HG03135 (cell line): Measurements from ENCODE around the gene MGAT3.
"Not testable (repeated sequence)": the region's sequence is repeated elsewhere in the genome, so short reads cannot be mapped to it uniquely, and the experiment has no call there.

Experiments used
- ATAC-seq: cut with Tn5 transposase; IDR thresholded peaks from one replicate; pipeline ENCODE4 v1.9.1; 2021; ENCODE audit warnings: mild to moderate bottlenecking, moderate library complexity; ENCODE audit not compliant: unreplicated experiment

MGAT3 gene, protein sequence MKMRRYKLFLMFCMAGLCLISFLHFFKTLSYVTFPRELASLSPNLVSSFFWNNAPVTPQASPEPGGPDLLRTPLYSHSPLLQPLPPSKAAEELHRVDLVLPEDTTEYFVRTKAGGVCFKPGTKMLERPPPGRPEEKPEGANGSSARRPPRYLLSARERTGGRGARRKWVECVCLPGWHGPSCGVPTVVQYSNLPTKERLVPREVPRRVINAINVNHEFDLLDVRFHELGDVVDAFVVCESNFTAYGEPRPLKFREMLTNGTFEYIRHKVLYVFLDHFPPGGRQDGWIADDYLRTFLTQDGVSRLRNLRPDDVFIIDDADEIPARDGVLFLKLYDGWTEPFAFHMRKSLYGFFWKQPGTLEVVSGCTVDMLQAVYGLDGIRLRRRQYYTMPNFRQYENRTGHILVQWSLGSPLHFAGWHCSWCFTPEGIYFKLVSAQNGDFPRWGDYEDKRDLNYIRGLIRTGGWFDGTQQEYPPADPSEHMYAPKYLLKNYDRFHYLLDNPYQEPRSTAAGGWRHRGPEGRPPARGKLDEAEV

DNA sequence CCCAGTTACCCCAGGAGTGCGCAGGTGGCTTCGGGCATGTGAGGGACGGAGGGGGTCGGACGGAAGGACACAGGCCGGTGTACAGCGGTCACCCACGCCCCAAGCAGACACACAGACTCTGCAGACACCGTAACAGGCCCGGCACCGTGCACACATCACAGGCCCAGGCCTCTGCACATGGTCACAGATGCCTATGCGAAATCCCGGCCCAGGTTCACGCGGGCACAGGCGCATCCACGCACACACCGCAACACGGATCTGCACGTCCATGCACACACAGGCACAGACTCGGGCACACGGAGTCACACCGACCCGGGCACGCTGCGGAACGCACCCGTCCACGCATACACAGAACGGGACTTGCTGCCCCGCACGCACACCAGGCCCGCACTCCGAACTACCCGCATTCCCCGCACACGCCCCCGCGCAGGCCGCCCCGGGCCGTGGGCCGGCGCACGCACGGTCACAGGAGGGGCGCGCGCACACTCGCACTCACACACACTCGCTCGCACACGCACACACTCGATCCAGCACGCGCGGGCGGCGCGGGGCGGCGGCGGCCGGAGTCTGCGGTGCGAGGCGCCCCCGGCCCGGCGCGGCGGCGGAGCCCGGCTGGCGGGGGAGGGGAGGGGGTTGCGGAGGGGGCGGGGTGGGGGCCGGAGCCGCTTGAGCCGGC is at the start of gene MGAT3:
MGAT3 (plus strand) TSS at position 491 of the 676 bp plus-strand sequence. CDS start 30,336 bp downstream, outside the sequence.
- ATAC-seq = no peak

DNA sequence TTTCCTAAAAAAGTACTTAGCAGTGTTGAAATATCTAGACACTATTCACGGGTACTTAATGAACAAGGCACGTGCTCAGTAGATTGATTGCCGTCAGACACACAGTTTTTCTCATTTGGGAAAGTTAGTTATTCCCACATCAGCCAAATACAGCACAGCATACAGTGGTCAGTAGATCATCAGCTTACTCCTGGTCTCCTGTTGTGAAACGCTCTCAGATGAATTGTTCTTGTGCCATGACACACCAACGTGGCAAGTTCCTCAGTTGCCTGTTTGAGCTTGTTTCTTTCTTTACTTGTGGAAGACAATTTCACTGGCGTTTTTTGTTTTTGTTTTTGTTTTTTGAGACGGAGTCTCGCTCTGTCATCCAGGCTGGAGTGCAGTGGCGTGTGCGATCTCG is 48.6 kb upstream of the MGAT3 start:
- ATAC-seq = no peak

DNA sequence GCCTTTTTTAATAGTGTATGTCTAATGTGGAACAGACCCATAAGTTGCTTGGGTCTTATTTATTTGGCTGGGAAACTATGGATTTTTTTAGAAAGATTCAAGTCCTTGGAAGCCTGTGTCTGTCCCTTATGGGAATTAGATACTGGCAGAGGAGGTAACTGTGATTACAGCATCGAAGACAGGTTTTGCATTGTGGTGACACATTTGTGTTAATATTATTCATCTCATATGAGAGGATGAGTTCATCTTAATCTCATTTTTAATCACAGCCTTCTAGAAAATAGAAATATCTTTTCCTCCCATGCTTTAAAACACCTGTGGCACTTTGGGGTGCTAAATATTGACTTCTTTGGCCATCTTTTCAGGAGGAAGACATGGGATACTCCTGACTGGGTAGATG is 48.0 kb upstream of the MGAT3 start:
- no peak for ATAC-seq

GRCh38 chr22:39409516-39410029 is 47.2 kb upstream of the MGAT3 start:
- ATAC-seq = no peak

DNA sequence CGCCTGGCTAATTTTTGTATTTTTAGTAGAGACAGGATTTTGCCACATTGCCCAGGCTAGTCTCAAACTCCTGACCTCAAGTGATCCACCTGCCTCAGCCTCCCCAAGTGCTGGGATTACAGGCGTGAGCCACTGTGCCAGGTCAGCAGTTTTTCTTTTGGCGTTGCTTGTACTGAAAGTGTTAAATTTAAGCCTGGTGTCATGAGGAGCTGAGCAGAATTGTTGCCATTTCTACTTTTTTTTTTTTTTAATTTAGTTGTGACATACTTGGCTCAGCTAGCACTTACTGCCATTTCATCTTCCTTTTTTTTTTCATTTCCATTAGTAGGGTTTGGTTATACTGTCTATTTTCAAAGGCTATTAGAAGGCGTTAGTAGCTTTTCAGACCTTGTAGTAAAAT is 46.5 kb upstream of the MGAT3 start:
- ATAC-seq = no peak

DNA sequence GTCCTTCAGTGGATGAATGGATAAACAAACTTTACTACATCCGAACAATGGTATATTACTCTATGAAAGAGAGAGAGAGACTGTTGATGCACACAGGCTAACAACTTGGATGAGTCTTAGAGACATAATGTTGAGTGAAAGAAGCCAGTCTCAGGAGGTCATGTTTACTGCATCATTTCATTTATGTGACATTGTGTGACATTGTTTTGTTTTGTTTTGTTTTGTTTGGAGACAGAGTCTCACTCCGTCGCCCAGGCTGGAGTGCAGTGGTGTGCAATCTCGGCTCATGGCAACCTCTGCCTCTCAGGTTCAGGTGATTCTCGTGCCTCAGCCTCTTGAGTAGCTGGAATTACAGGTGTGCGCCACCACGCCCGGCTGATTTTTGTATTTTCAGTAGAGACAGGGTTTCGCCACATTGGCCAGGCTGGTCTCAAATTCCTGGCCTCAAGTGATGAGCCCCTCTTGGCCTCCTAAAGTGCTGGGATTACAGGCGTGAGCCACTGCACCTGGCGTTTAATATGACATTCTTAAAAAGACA is 44.9 kb upstream of the MGAT3 start:
- not testable (repeated sequence) for ATAC-seq

DNA sequence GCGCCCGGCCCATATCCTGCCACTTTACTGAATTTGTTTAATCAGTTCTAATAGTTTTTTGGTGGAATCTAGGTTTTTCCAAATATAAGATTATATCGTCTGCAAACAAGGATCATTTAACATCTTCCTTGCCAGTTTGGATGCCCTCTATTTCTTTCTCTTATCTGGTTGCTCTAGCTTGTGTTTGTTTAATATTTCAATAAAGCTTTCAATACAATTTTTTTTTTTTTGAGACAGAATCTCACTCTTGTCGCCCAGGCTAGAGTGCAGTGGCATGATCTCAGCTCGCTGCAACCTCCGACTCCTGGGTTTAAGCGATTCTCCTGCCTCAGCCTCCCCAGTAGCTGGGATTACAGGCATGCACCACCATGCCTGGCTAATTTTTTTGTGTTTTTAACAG is 43.6 kb upstream of the MGAT3 start:
- not testable (repeated sequence) for ATAC-seq

DNA sequence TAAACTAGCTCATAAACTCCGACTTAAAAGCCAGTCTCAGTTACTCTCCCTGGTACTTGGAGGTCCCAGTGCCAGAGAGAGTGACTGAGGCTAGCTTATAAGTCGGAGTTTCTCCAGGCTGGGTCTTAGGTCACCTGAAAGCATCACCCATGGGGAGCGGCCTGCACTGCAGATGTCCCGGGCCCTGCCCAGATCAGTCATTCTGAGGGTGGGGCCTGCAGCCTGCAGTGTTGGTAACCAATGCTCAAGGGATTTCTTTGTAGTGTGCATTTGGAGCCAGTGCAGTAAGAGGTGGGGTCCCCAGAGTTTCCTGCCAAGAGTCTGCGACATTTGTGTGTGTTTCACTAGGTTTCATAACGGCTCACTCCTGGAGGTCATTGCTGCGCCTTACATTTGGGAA is 42.4 kb upstream of the MGAT3 start:
- ATAC-seq = no peak

- ATAC-seq = no peak
Observed at GRCh38 chr22:39414886-39415285, 41.9 kb upstream of the MGAT3 start.

GRCh38 chr22:39415506-39415905 is 41.3 kb upstream of the MGAT3 start:
- ATAC-seq = no peak

- ATAC-seq = no peak
Observed at GRCh38 chr22:39416319-39416718, 40.5 kb upstream of the MGAT3 start.

GRCh38 chr22:39417641-39418040 is 39.2 kb upstream of the MGAT3 start:
- ATAC-seq = no peak

DNA sequence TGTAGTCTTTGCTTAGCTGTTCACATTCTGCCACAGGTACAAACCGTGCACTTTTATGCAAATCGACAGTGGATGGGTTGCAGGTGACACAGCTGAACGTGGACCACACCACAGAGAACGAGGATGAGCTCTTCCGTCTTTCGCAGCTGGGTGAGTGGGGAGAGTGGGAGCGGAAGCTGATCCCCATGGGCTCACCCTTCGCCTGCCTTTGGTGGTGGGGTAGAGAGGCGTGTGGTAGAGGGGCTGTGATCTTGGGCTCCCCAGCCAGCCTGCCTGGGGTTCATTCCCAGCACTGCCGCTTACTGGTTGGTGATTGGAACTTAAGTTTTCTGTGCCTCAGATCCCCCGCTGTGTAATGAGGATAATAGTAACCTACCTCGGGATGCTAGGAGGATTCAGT is 38.1 kb upstream of the MGAT3 start:
- no peak for ATAC-seq

DNA sequence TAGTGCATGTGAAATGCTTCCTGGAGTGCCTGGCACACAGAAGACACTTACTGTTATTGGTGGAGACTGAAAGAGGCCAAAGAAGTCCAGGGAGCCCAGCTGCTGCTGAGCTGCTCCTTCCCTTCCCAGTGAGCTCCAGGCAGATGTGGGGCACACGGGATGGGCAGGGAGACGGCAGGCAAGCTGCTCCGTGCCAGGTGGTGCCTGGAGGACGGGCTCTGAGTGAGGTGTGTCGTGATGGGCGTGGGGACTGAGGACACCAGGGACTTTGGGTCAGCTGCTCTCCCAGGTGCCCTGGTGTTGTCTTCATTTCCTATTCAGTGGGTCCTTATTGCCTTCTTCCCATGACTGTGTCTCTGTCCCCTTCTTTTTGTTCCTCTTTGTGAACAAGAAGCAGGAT is 37.7 kb upstream of the MGAT3 start:
- ATAC-seq = no peak

DNA sequence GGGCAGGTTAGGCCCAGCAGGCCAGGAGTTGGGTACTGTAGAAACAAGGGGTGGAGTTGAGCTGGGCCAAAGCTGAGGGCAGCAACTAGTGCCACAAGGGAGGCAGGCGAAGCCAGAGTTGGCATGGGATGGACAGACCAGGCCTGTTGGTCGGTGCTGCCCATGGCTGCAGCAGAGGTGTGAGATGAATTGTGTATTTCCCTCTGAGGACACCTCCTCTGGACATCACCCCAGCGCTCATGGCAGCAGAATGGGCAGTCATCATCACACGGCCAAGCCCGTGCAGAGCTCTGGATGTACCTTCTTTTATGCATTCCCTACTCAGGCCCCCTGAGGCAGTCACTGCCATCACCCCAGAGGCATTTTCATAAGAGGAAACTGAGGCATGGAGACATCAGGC is 36.9 kb upstream of the MGAT3 start:
- no peak for ATAC-seq

GRCh38 chr22:39421691-39422090 is 35.1 kb upstream of the MGAT3 start:
- ATAC-seq = no peak

GRCh38 chr22:39422101-39422500 is 34.7 kb upstream of the MGAT3 start:
- no peak for ATAC-seq

DNA sequence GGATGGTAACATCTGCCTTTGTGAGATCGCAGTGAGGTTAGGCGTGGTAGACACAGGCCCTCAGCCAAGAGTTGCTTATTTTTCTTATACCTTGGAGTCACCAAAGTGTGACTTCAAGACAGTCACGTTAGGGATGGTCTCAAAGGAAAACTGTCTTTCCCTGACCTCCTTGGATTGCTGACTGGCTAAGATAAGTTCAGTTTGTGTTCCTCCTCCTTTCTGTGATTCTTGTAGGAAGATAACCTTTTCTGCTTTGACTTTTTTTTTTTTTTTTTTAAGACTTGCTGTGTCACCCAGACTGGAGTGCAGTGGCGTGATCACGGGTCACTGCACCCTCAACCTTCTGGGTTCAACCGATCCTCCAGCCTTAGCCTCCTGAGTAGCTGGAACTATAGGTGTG is 34.1 kb upstream of the MGAT3 start:
- no peak for ATAC-seq

- ATAC-seq = no peak
Observed at GRCh38 chr22:39423976-39424375, 32.8 kb upstream of the MGAT3 start.

GRCh38 chr22:39426380-39427043 is 30.3 kb upstream of the MGAT3 start:
- ATAC-seq = no peak
